Measurements from ENCODE around the gene TSC22D3.

The TSC22D3 gene

GRCh38 chrX:107713203-107713542 is 62.4 kb downstream of the TSC22D3 start:
- no peaks in the 10 kb centered on the region; the same call in 1 of the 2 replicates for H3K36me3 ChIP-seq (ENCODE audit: insufficient read depth, low read length)
- no peak overlapping the region for H3K9ac ChIP-seq (ENCODE audit: low read length)
- H3K27ac ChIP-seq (ENCODE audit: low read depth, low read length, poor library complexity, severe bottlenecking): no peak overlapping the region
- H3K9me3 ChIP-seq (ENCODE audit: low read length): no peaks in the 10 kb centered on the region
- no peak for TF ChIP-seq CTCF (IDR thresholded peaks at IDR 0.05; ENCODE audit: low read length)
- H3K79me2 ChIP-seq (ENCODE audit: insufficient read depth, low read length): no peaks in the 10 kb centered on the region
- H3K27me3 ChIP-seq (ENCODE audit: insufficient read depth, low read length): no peaks in the 10 kb centered on the region
- H3F3A ChIP-seq (ENCODE audit: insufficient read depth, low read length): no peaks in the 10 kb centered on the region
- no peak overlapping the region for H3K4me3 ChIP-seq (ENCODE audit: low read depth, low read length, poor library complexity, severe bottlenecking)
- peaks cover 31% of the 10 kb centered on the region for H3K4me1 ChIP-seq (ENCODE audit: insufficient read depth, low read length, severe bottlenecking)
- no peak overlapping the region for H2AFZ ChIP-seq (ENCODE audit: low read length)
- H3K4me2 ChIP-seq (ENCODE audit: low read length): no peak overlapping the region
- no peaks in the 10 kb centered on the region for H3K9me2 ChIP-seq (ENCODE audit: low read depth, low read length)
- H4K20me1 ChIP-seq (ENCODE audit: insufficient read depth, low read length): no peaks in the 10 kb centered on the region

- H3K36me3 ChIP-seq (ENCODE audit: insufficient read depth, low read length): no peaks in the 10 kb centered on the region; the same call in 1 of the 2 replicates
- H3K4me1 ChIP-seq (ENCODE audit: insufficient read depth, low read length, severe bottlenecking): peaks cover 26% of the 10 kb centered on the region
- H3K79me2 ChIP-seq (ENCODE audit: insufficient read depth, low read length): no peaks in the 10 kb centered on the region
- no peaks in the 10 kb centered on the region for H3F3A ChIP-seq (ENCODE audit: insufficient read depth, low read length)
- H3K4me3 ChIP-seq (ENCODE audit: low read depth, low read length, poor library complexity, severe bottlenecking): no peak overlapping the region
- no peaks in the 10 kb centered on the region for H3K9me2 ChIP-seq (ENCODE audit: low read depth, low read length)
- no peak overlapping the region for H3K4me2 ChIP-seq (ENCODE audit: low read length)
- H2AFZ ChIP-seq (ENCODE audit: low read length): no peak overlapping the region
- no peak overlapping the region for H3K27ac ChIP-seq (ENCODE audit: low read depth, low read length, poor library complexity, severe bottlenecking)
- TF ChIP-seq EZH2 (IDR thresholded peaks at IDR 0.05; ENCODE audit: borderline replicate concordance, low read length): no peak
- TF ChIP-seq CTCF (IDR thresholded peaks at IDR 0.05; ENCODE audit: low read length): no peak
- no peak overlapping the region for H3K9ac ChIP-seq (ENCODE audit: low read length)
- H4K20me1 ChIP-seq (ENCODE audit: insufficient read depth, low read length): no peaks in the 10 kb centered on the region
- no peaks in the 10 kb centered on the region for H3K27me3 ChIP-seq (ENCODE audit: insufficient read depth, low read length)
- H3K9me3 ChIP-seq (ENCODE audit: low read length): no peaks in the 10 kb centered on the region
Observed at GRCh38 chrX:107712231-107713202, 63.1 kb downstream of the TSC22D3 start.

- Histone ChIP-seq H4K20me1 (ENCODE audit: insufficient read depth, low read length) (no peaks in the 10 kb centered on the region), H3F3A (ENCODE audit: insufficient read depth, low read length) (no peaks in the 10 kb centered on the region), H3K27ac (ENCODE audit: low read depth, low read length, poor library complexity, severe bottlenecking) (peak overlapping the region; percentile 54), H3K9me3 (ENCODE audit: low read length) (no peaks in the 10 kb centered on the region), H3K27me3 (ENCODE audit: insufficient read depth, low read length) (no peaks in the 10 kb centered on the region), H2AFZ (ENCODE audit: low read length) (no peak overlapping the region), H3K4me2 (ENCODE audit: low read length) (peak overlapping the region; percentile 47; the same call in 1 of the 2 replicates), H3K79me2 (ENCODE audit: insufficient read depth, low read length) (no peaks in the 10 kb centered on the region), H3K9me2 (ENCODE audit: low read depth, low read length) (no peaks in the 10 kb centered on the region), H3K4me3 (ENCODE audit: low read depth, low read length, poor library complexity, severe bottlenecking) (no peak overlapping the region), H3K4me1 (ENCODE audit: insufficient read depth, low read length, severe bottlenecking) (peaks cover 18% of the 10 kb centered on the region), H3K36me3 (ENCODE audit: insufficient read depth, low read length) (no peaks in the 10 kb centered on the region; the same call in 1 of the 2 replicates), H3K9ac (ENCODE audit: low read length) (no peak overlapping the region)
- no peak for TF ChIP-seq CTCF (IDR thresholded peaks at IDR 0.05; ENCODE audit: low read length)
- no peak for TF ChIP-seq EZH2 (IDR thresholded peaks at IDR 0.05; ENCODE audit: borderline replicate concordance, low read length)
Observed at GRCh38 chrX:107711521-107712181, 63.9 kb downstream of the TSC22D3 start.

All from OCI-LY1 (cell line).